HepG2 (cell line): ENCODE data around the gene ZNF213. TPM values are rescaled to one million over a fixed set of nuclear protein-coding genes. Genes with fewer than 3 reads are reported as not detected.

Source experiments
- AHR ChIP-seq: IDR thresholded peaks from 2 replicates; pipeline ENCODE4 v1.6.1; 2018; ENCODE audit warnings: missing genetic modification reagents, missing compliant biosample characterization
- ATF1 ChIP-seq: IDR thresholded peaks from 2 replicates; pipeline ENCODE4 v1.6.1; 2016; ENCODE audit warnings: mild to moderate bottlenecking, control low read depth
- GATAD2A ChIP-seq: IDR thresholded peaks from 2 replicates; pipeline ENCODE4 v1.6.1; 2016
- HNF4A ChIP-seq: sonication (generic); formaldehyde crosslinking; IDR thresholded peaks from 2 replicates; pipeline ENCODE4 v1.4.0; 2020; ENCODE audit warnings: missing genetic modification reagents
- IRF2 ChIP-seq: IDR thresholded peaks from 2 replicates; pipeline ENCODE4 v1.6.1; 2018; ENCODE audit warnings: missing genetic modification reagents, missing compliant biosample characterization
- KDM5B ChIP-seq: sonication (generic); formaldehyde crosslinking; IDR thresholded peaks from 2 replicates; pipeline ENCODE4 v1.4.0; 2020; ENCODE audit warnings: missing genetic modification reagents, mild to moderate bottlenecking, borderline replicate concordance
- RARA ChIP-seq: IDR thresholded peaks from 2 replicates; pipeline ENCODE4 v1.6.1; 2016; ENCODE audit warnings: missing genetic modification reagents, missing compliant biosample characterization
- SRSF4 ChIP-seq: fragments of 200-400 bp; formaldehyde crosslinking; IDR thresholded peaks from one replicate; pipeline ENCODE4 v1.6.1; 2018; ENCODE audit warnings: mild to moderate bottlenecking, low read depth, low read length, moderate library complexity; ENCODE audit not compliant: poor library complexity, severe bottlenecking
- TMF1 ChIP-seq: sonication (generic); formaldehyde crosslinking; IDR thresholded peaks from 2 replicates; pipeline ENCODE4 v1.8.1; 2022; ENCODE audit warnings: low read depth, missing genetic modification reagents
- WIZ ChIP-seq: sonication (generic); formaldehyde crosslinking; IDR thresholded peaks from 2 replicates; pipeline ENCODE4 v1.5.1; 2020; ENCODE audit warnings: mild to moderate bottlenecking, missing genetic modification reagents
- YEATS2 ChIP-seq: sonication (generic); formaldehyde crosslinking; IDR thresholded peaks from 2 replicates; pipeline ENCODE4 v1.4.0; 2020; ENCODE audit warnings: missing genetic modification reagents, borderline replicate concordance
- YEATS4 ChIP-seq: sonication (generic); formaldehyde crosslinking; IDR thresholded peaks from 2 replicates; pipeline ENCODE4 v1.4.0; 2020; ENCODE audit warnings: missing genetic modification reagents, borderline replicate concordance
- ZFP82 ChIP-seq: sonication (generic); formaldehyde crosslinking; IDR thresholded peaks from 2 replicates; pipeline ENCODE4 v1.5.1; 2020; ENCODE audit warnings: mild to moderate bottlenecking, missing genetic modification reagents, borderline replicate concordance
- ZMYM2 ChIP-seq: sonication (generic); formaldehyde crosslinking; IDR thresholded peaks from 2 replicates; pipeline ENCODE4 v1.8.0; 2022; ENCODE audit warnings: mild to moderate bottlenecking, missing genetic modification reagents
- ZNF331 ChIP-seq: sonication (generic); formaldehyde crosslinking; IDR thresholded peaks from 2 replicates; pipeline ENCODE4 v1.4.0; 2020; ENCODE audit warnings: missing genetic modification reagents
- ZNF547 ChIP-seq: sonication (generic); formaldehyde crosslinking; IDR thresholded peaks from 2 replicates; pipeline ENCODE4 v1.5.1; 2020; ENCODE audit warnings: mild to moderate bottlenecking, missing genetic modification reagents
- ZSCAN21 ChIP-seq: sonication (generic); formaldehyde crosslinking; IDR thresholded peaks from 2 replicates; pipeline ENCODE4 v1.8.0; 2022; ENCODE audit warnings: mild to moderate bottlenecking, missing genetic modification reagents, moderate library complexity, borderline replicate concordance
- polyA plus RNA-seq, 8 experiments: library from polyadenylated mRNA; depleted of rRNA in 3 of 8; stranded (reverse) in 7 of 8; unstranded in 1 of 8; fragments of >200 nt; fragmentation: Illumina TruSeq in 4 of 8; extraction: Trizol in 4 of 8; gene quantifications; 2 replicates each; pipeline versions ENCODE4 v1.2.1 to v1.2.3, GENCODE V29; 2011 to 2016; ENCODE audit warnings: low read depth in 4 of 8, missing spikeins in 1 of 8, mixed read lengths in 1 of 8; ENCODE audit not compliant: insufficient read depth in 1 of 8
- total RNA-seq, 5 experiments: library from RNA; depleted of rRNA; stranded (reverse); fragments of >200 nt; fragmentation: Illumina TruSeq; extraction: Trizol; gene quantifications; 2 replicates each; pipeline ENCODE4 v1.2.3, GENCODE V29; 2016; ENCODE audit warnings: low read depth in 1 of 5
- TF ChIP-seq, protein P1 (sequence below): sonication (generic); formaldehyde crosslinking; IDR thresholded peaks from 2 replicates; pipeline ENCODE4 v1.8.0; 2022; ENCODE audit warnings: missing genetic modification reagents, mild to moderate bottlenecking, moderate library complexity, borderline replicate concordance
- TF ChIP-seq, protein P2 (sequence below): sonication (generic); formaldehyde crosslinking; IDR thresholded peaks from 2 replicates; pipeline ENCODE4 v1.4.0; 2020; ENCODE audit warnings: missing genetic modification reagents
- TF ChIP-seq, protein P3 (sequence below): sonication (generic); formaldehyde crosslinking; IDR thresholded peaks from 2 replicates; pipeline ENCODE4 v1.4.0; 2020; ENCODE audit warnings: missing genetic modification reagents
- TF ChIP-seq, protein P4 (sequence below): sonication (generic); formaldehyde crosslinking; IDR thresholded peaks from 2 replicates; pipeline ENCODE4 v1.5.0; 2020; ENCODE audit warnings: missing genetic modification reagents, mild to moderate bottlenecking, borderline replicate concordance

ZNF213 gene
- total and polyA plus RNA-seq, 2 of the 13 experiments (the other 11 are each of a cell fraction or from before 2014, with no cell fraction given) = 0.59 to 0.97 TPM

DNA sequence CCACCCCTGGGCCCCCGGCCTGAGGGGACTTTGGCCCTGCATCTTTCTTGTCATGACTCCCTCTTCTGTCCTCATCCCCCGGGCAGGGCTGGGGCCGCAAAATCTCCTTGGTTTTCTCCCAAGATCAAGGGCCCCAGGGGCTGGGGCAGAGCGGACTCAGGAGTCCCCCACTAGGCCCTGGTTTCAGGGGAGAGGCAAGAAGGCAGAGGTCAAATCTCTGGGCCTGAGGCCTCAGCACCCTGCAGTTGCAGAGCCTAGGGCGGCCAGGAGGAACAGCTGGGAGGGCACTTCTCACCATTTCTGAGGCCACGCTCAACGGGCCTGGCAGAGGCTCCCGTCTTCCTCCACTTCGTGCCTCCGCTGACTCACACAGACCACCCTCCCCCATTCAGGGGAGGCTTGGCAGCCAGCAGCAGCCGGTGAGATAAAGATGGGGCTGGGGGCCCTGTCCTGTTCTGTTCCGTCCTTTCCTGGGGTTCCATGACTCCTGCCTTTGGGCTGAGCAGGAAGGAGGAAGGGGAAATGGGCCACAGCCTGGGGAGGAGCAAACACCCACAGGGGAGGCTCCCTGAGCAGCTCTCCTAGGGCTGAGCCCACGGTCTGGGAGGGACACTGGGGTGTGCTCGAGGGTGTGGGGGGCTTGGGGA, 48.1 kb upstream of the ZNF213 start (continued):
- TF ChIP-seq AHR (CRISPR knock-in tag) (no peak), ZNF331 (CRISPR knock-in tag) (peak; percentile 19; the same call in 1 of the 2 replicates), IRF2 (CRISPR knock-in tag) (no peak), SRSF4 (no peak), ZMYM2 (no peak), HNF4A (CRISPR knock-in tag) (peak; percentile 90), TMF1 (CRISPR knock-in tag) (no peak), ZSCAN21 (peak; percentile 21; the same call in 1 of the 2 replicates), WIZ (CRISPR knock-in tag) (no peak), RARA (CRISPR knock-in tag) (0 out of 2 replicates have a peak, but pooled peaks have one; percentile 9), GATAD2A (peak; percentile 72; the same call in 1 of the 2 replicates), YEATS4 (CRISPR knock-in tag) (peak; percentile 20; the same call in 1 of the 2 replicates), YEATS2 (CRISPR knock-in tag) (peak; percentile 24; the same call in 1 of the 2 replicates), KDM5B (CRISPR knock-in tag) (0 out of 2 replicates have a peak, but pooled peaks have one; percentile 24), ZNF547 (CRISPR knock-in tag) (no peak), ATF1 (CRISPR knock-in tag) (no peak), ZFP82 (CRISPR knock-in tag) (no peak)
- TF ChIP-seq, protein P1, sequence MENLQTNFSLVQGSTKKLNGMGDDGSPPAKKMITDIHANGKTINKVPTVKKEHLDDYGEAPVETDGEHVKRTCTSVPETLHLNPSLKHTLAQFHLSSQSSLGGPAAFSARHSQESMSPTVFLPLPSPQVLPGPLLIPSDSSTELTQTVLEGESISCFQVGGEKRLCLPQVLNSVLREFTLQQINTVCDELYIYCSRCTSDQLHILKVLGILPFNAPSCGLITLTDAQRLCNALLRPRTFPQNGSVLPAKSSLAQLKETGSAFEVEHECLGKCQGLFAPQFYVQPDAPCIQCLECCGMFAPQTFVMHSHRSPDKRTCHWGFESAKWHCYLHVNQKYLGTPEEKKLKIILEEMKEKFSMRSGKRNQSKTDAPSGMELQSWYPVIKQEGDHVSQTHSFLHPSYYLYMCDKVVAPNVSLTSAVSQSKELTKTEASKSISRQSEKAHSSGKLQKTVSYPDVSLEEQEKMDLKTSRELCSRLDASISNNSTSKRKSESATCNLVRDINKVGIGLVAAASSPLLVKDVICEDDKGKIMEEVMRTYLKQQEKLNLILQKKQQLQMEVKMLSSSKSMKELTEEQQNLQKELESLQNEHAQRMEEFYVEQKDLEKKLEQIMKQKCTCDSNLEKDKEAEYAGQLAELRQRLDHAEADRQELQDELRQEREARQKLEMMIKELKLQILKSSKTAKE (CRISPR knock-in tag) = peak; percentile 30; the same call in 1 of the 2 replicates
- TF ChIP-seq, protein P2, sequence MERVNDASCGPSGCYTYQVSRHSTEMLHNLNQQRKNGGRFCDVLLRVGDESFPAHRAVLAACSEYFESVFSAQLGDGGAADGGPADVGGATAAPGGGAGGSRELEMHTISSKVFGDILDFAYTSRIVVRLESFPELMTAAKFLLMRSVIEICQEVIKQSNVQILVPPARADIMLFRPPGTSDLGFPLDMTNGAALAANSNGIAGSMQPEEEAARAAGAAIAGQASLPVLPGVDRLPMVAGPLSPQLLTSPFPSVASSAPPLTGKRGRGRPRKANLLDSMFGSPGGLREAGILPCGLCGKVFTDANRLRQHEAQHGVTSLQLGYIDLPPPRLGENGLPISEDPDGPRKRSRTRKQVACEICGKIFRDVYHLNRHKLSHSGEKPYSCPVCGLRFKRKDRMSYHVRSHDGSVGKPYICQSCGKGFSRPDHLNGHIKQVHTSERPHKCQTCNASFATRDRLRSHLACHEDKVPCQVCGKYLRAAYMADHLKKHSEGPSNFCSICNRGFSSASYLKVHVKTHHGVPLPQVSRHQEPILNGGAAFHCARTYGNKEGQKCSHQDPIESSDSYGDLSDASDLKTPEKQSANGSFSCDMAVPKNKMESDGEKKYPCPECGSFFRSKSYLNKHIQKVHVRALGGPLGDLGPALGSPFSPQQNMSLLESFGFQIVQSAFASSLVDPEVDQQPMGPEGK (CRISPR knock-in tag) = peak; percentile 83
- TF ChIP-seq, protein P3, sequence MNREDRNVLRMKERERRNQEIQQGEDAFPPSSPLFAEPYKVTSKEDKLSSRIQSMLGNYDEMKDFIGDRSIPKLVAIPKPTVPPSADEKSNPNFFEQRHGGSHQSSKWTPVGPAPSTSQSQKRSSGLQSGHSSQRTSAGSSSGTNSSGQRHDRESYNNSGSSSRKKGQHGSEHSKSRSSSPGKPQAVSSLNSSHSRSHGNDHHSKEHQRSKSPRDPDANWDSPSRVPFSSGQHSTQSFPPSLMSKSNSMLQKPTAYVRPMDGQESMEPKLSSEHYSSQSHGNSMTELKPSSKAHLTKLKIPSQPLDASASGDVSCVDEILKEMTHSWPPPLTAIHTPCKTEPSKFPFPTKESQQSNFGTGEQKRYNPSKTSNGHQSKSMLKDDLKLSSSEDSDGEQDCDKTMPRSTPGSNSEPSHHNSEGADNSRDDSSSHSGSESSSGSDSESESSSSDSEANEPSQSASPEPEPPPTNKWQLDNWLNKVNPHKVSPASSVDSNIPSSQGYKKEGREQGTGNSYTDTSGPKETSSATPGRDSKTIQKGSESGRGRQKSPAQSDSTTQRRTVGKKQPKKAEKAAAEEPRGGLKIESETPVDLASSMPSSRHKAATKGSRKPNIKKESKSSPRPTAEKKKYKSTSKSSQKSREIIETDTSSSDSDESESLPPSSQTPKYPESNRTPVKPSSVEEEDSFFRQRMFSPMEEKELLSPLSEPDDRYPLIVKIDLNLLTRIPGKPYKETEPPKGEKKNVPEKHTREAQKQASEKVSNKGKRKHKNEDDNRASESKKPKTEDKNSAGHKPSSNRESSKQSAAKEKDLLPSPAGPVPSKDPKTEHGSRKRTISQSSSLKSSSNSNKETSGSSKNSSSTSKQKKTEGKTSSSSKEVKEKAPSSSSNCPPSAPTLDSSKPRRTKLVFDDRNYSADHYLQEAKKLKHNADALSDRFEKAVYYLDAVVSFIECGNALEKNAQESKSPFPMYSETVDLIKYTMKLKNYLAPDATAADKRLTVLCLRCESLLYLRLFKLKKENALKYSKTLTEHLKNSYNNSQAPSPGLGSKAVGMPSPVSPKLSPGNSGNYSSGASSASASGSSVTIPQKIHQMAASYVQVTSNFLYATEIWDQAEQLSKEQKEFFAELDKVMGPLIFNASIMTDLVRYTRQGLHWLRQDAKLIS (CRISPR knock-in tag) = no peak
- TF ChIP-seq, protein P4, sequence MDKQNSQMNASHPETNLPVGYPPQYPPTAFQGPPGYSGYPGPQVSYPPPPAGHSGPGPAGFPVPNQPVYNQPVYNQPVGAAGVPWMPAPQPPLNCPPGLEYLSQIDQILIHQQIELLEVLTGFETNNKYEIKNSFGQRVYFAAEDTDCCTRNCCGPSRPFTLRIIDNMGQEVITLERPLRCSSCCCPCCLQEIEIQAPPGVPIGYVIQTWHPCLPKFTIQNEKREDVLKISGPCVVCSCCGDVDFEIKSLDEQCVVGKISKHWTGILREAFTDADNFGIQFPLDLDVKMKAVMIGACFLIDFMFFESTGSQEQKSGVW (CRISPR knock-in tag) = no peak
